Progenitor cell of endocrine pancreas (in vitro differentiated cells): ENCODE data around the gene LRRC43. TPM values are rescaled to one million over a fixed set of nuclear protein-coding genes. Genes with fewer than 3 reads are reported as not detected.

Experiments
- DNase-seq: peaks from one replicate; pipeline ENCODE4 v3.0.0; 2021; ENCODE audit warnings: low spot score; ENCODE audit not compliant: unreplicated experiment
- H3K27ac Mint-ChIP-seq: 2 replicates; pipeline ENCODE4 v1.8.0; 2021; ENCODE audit warnings: mild to moderate bottlenecking, moderate library complexity, mixed read lengths
- H3K27me3 Mint-ChIP-seq: 2 replicates; pipeline ENCODE4 v1.8.0; 2021; ENCODE audit warnings: mixed read lengths
- H3K36me3 Mint-ChIP-seq: 2 replicates; pipeline ENCODE4 v1.8.0; 2022; ENCODE audit warnings: mixed read lengths; ENCODE audit not compliant: insufficient read depth
- H3K4me1 Mint-ChIP-seq: 2 replicates; pipeline ENCODE4 v1.8.0; 2021; ENCODE audit warnings: low read depth, mixed read lengths
- H3K4me3 Mint-ChIP-seq: 2 replicates; pipeline ENCODE4 v1.8.0; 2021; ENCODE audit warnings: low read depth, mild to moderate bottlenecking, moderate library complexity, mixed read lengths
- H3K9me3 Mint-ChIP-seq: 2 replicates; pipeline ENCODE4 v1.8.0; 2021; ENCODE audit warnings: low read depth, mixed read lengths
- CTCF ChIP-seq: fragments of 200-600 bp; sonication (generic); IDR thresholded peaks from one replicate; pipeline ENCODE4 v1.5.0; 2021; ENCODE audit warnings: antibody characterized with exemption, mild to moderate bottlenecking; ENCODE audit not compliant: unreplicated experiment
- total RNA-seq: library from RNA; stranded (reverse); gene quantifications from 2 replicates; pipeline ENCODE4 v1.2.1, GENCODE V29; 2021

Gene LRRC43
- total RNA-seq, 1 donor from 2014 or later = 5.4 TPM

GRCh38 chr12:122245553-122245952 lies 62.6 kb downstream of the LRRC43 start:
- no peak for DNase-seq
- Mint-ChIP-seq H3K9me3 (no peaks in the 10 kb centered on the region), H3K27ac (no peak overlapping the region), H3K36me3 (peaks cover 11% of the 10 kb centered on the region), H3K4me3 (no peak overlapping the region), H3K27me3 (no peaks in the 10 kb centered on the region), H3K4me1 (no peaks in the 10 kb centered on the region)
- no peak for TF ChIP-seq CTCF

GRCh38 chr12:122250047-122250446 lies 67.1 kb downstream of the LRRC43 start:
- H3K27me3 Mint-ChIP-seq = no peaks in the 10 kb centered on the region
- no peak for DNase-seq
- H3K27ac Mint-ChIP-seq = no peak overlapping the region
- TF ChIP-seq CTCF = no peak
- H3K4me3 Mint-ChIP-seq = no peak overlapping the region
- H3K9me3 Mint-ChIP-seq = no peaks in the 10 kb centered on the region
- H3K4me1 Mint-ChIP-seq = no peaks in the 10 kb centered on the region
- peaks cover 11% of the 10 kb centered on the region for H3K36me3 Mint-ChIP-seq

GRCh38 chr12:122250536-122250935 lies 67.6 kb downstream of the LRRC43 start:
- Mint-ChIP-seq H3K4me1 (no peaks in the 10 kb centered on the region), H3K9me3 (no peaks in the 10 kb centered on the region), H3K4me3 (no peak overlapping the region), H3K36me3 (peaks cover 12% of the 10 kb centered on the region), H3K27ac (no peak overlapping the region), H3K27me3 (no peaks in the 10 kb centered on the region)
- no peak for TF ChIP-seq CTCF
- no peak for DNase-seq

Other genes starting within 250 kb of the LRRC43 start
- 43.7 and 49.3 TPM in 2 replicates for gene BCL7A, start 161.2 kb upstream of the LRRC43 start, total RNA-seq
- 48.6 and 48.7 TPM in 2 replicates for gene MLXIP, start 104.4 kb upstream of the LRRC43 start, total RNA-seq
- not detected in 2 replicates for gene IL31, start 8.9 kb upstream of the LRRC43 start, total RNA-seq
- gene B3GNT4, start 20.6 kb downstream of the LRRC43 start, total RNA-seq = 0.27 and 0.91 TPM in 2 replicates
- 63.8 and 65.3 TPM in 2 replicates for gene DIABLO, start 42.9 kb downstream of the LRRC43 start, total RNA-seq
- 33.2 and 40.4 TPM in 2 replicates for gene VPS33A, start 83.4 kb downstream of the LRRC43 start, total RNA-seq
- gene CLIP1, start 239.5 kb downstream of the LRRC43 start, total RNA-seq = 78.6 and 81.8 TPM in 2 replicates